ENCODE results near the gene NUP214.

DNA sequence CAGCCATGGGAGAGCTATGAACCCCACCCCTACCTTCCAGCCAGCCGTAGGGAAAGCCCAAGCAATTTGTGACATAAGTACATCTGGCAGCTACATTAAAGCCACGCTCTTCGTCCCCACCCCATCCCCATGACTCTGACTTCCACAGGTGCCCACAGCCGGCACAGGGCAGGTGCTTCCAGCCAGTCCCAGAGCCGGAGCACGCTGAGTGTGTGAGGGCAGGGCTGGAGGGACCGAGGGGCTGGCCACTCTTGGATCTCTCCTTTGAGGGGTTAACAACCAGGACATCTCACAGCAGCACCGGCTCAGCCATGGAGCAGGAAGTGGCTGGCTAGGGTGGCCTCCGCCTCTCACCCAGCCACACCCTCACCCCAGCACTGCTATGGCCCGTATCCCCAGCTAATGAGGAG lies 153.3 kb downstream of the NUP214 start:
- no peak for TF ChIP-seq EZH2phosphoT487 (IDR thresholded peaks at IDR 0.05; ENCODE audit: borderline replicate concordance, low read depth, low read length)
- TF ChIP-seq, protein P1, sequence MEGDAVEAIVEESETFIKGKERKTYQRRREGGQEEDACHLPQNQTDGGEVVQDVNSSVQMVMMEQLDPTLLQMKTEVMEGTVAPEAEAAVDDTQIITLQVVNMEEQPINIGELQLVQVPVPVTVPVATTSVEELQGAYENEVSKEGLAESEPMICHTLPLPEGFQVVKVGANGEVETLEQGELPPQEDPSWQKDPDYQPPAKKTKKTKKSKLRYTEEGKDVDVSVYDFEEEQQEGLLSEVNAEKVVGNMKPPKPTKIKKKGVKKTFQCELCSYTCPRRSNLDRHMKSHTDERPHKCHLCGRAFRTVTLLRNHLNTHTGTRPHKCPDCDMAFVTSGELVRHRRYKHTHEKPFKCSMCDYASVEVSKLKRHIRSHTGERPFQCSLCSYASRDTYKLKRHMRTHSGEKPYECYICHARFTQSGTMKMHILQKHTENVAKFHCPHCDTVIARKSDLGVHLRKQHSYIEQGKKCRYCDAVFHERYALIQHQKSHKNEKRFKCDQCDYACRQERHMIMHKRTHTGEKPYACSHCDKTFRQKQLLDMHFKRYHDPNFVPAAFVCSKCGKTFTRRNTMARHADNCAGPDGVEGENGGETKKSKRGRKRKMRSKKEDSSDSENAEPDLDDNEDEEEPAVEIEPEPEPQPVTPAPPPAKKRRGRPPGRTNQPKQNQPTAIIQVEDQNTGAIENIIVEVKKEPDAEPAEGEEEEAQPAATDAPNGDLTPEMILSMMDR (conservative IDR thresholded peaks at IDR 0.05; ENCODE audit: low read length): no peak

All from OCI-LY7 (cell line).